Vagina (tissue), 2 donors: ENCODE data around the gene NALCN. TPM values are rescaled to one million over a fixed set of nuclear protein-coding genes. Genes with fewer than 3 reads are reported as not detected.

Experiments used
- DNase-seq, 2 donors: peaks; one replicate each; pipeline ENCODE4 v3.0.0-alpha.2; 2017; ENCODE audit errors: extremely low spot score in 2 of 2
- H3K27ac ChIP-seq: fragments of 200-600 bp; sonication (generic); one replicate; pipeline ENCODE4 v1.5.1; 2019
- H3K27me3 ChIP-seq: fragments of 200-600 bp; sonication (generic); one replicate; pipeline ENCODE4 v1.5.1; 2019
- H3K36me3 ChIP-seq, 2 donors: fragments of 200-600 bp; sonication (generic); one replicate each; pipeline ENCODE4 v1.5.1; 2017 to 2019
- H3K4me1 ChIP-seq: fragments of 200-600 bp; sonication (generic); one replicate; pipeline ENCODE4 v1.5.1; 2019
- H3K4me3 ChIP-seq, 2 donors: fragments of 200-600 bp; sonication (generic); 1 replicate in 1 of 2; 2 replicates in 1 of 2; pipeline ENCODE4 v1.5.1; 2016 to 2019
- H3K9me3 ChIP-seq: fragments of 200-600 bp; sonication (generic); one replicate; pipeline ENCODE4 v1.5.1; 2019
- CTCF ChIP-seq, 3 experiments: fragments of 450-650 bp in 2 of 3; fragments of 200-600 bp in 1 of 3; sonication (generic) in 1 of 3; IDR thresholded peaks; one replicate each; pipeline ENCODE4 v1.5.1; 2017 to 2019; ENCODE audit warnings: antibody characterized with exemption in 3 of 3, mild to moderate bottlenecking in 2 of 3, moderate library complexity in 2 of 3
- POLR2A ChIP-seq, 2 donors: fragments of 450-650 bp; IDR thresholded peaks; one replicate each; pipeline ENCODE4 v1.6.1; 2017; ENCODE audit warnings: antibody characterized with exemption in 2 of 2, mild to moderate bottlenecking in 2 of 2, moderate library complexity in 2 of 2
- POLR2AphosphoS5 ChIP-seq, 2 donors: sonication (generic); formaldehyde crosslinking; IDR thresholded peaks; one replicate each; pipeline ENCODE4 v1.9.0; 2017; ENCODE audit warnings: antibody characterized with exemption in 2 of 2, mild to moderate bottlenecking in 2 of 2, low read depth in 1 of 2; ENCODE audit not compliant: insufficient read depth in 1 of 2
- intact Hi-C: fragments of 100-400 bp; cut with DNase I; formaldehyde crosslinking; loops from one replicate; pipeline ENCODE4 v1.15.1; 2023
- total RNA-seq: library from RNA; depleted of rRNA; stranded (reverse); fragments of >200 nt; gene quantifications from one replicate; pipeline ENCODE4 v1.2.3, GENCODE V29; 2016

Gene NALCN
- total RNA-seq, 1 donor from 2014 or later, result 1.7 TPM

GRCh38 chr13:101026736-101027398 is 389.4 kb downstream of the NALCN start:
- no peaks in the 10 kb centered on the region for H3K9me3 ChIP-seq
- no peak overlapping the region for H3K27ac ChIP-seq
- intact Hi-C loops, result no loop called here
- H3K36me3 ChIP-seq, result no peaks in the 10 kb centered on the region
- no peak for DNase-seq
- no peak for TF ChIP-seq POLR2AphosphoS5 (IDR thresholded peaks at IDR 0.05; ENCODE audit: insufficient read depth in 1 of 2, low read depth in 1 of 2)
- no peak for TF ChIP-seq POLR2A (IDR thresholded peaks at IDR 0.05)
- no peak for TF ChIP-seq CTCF (IDR thresholded peaks at IDR 0.05)
- H3K4me1 ChIP-seq, result no peaks in the 10 kb centered on the region
- H3K27me3 ChIP-seq, result no peaks in the 10 kb centered on the region
- no peak overlapping the region for H3K4me3 ChIP-seq

DNA sequence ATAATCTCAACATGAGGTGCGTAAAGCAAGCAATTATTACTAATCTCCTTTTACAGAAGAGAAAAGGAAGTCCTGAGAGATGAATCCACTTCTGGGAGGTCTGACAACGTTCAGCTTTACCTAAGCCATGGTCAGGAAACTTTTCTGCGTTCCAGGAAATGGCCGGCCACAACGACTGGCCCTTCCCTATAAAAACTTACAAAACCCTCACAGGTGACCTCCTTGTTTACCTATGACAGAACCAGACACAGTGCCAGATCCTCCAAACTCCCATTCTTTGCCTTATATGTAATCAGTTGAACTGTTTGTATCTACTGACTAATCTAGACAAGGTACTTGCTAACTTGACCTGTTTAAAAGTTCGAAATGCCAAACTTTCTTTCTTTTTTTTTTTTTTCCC is 390.0 kb downstream of the NALCN start:
- TF ChIP-seq CTCF (IDR thresholded peaks at IDR 0.05), result no peak
- TF ChIP-seq POLR2AphosphoS5 (IDR thresholded peaks at IDR 0.05; ENCODE audit: insufficient read depth in 1 of 2, low read depth in 1 of 2), result no peak
- no peak for TF ChIP-seq POLR2A (IDR thresholded peaks at IDR 0.05)

GRCh38 chr13:101025925-101026324 is 390.4 kb downstream of the NALCN start:
- no peak overlapping the region for H3K27ac ChIP-seq
- H3K9me3 ChIP-seq, result no peaks in the 10 kb centered on the region
- intact Hi-C loops, result no loop called here
- no peaks in the 10 kb centered on the region for H3K27me3 ChIP-seq
- no peak for DNase-seq
- H3K4me3 ChIP-seq, result no peak overlapping the region
- TF ChIP-seq POLR2AphosphoS5 (IDR thresholded peaks at IDR 0.05; ENCODE audit: insufficient read depth in 1 of 2, low read depth in 1 of 2) (no peak), POLR2A (IDR thresholded peaks at IDR 0.05) (no peak), CTCF (IDR thresholded peaks at IDR 0.05) (no peak)
- no peaks in the 10 kb centered on the region for H3K4me1 ChIP-seq
- no peaks in the 10 kb centered on the region for H3K36me3 ChIP-seq

More for the DNA sequence above, 390.0 kb downstream of the NALCN start:
- no peak overlapping the region for H3K4me3 ChIP-seq
- H3K27me3 ChIP-seq, result no peaks in the 10 kb centered on the region
- no peaks in the 10 kb centered on the region for H3K4me1 ChIP-seq
- no peak for DNase-seq
- no peaks in the 10 kb centered on the region for H3K36me3 ChIP-seq
- no peaks in the 10 kb centered on the region for H3K9me3 ChIP-seq
- H3K27ac ChIP-seq, result no peak overlapping the region
- intact Hi-C loops, result no loop called here

- no peak for DNase-seq
- Histone ChIP-seq H3K4me3 (no peak overlapping the region), H3K27me3 (no peaks in the 10 kb centered on the region), H3K4me1 (no peaks in the 10 kb centered on the region), H3K9me3 (no peaks in the 10 kb centered on the region), H3K36me3 (no peaks in the 10 kb centered on the region), H3K27ac (no peak overlapping the region)
- intact Hi-C loops, result no loop called here
- TF ChIP-seq POLR2AphosphoS5 (IDR thresholded peaks at IDR 0.05; ENCODE audit: insufficient read depth in 1 of 2, low read depth in 1 of 2) (no peak), CTCF (IDR thresholded peaks at IDR 0.05) (no peak), POLR2A (IDR thresholded peaks at IDR 0.05) (no peak)
These were observed 390.8 kb downstream of the NALCN start for GRCh38 chr13:101025519-101025918.

DNA sequence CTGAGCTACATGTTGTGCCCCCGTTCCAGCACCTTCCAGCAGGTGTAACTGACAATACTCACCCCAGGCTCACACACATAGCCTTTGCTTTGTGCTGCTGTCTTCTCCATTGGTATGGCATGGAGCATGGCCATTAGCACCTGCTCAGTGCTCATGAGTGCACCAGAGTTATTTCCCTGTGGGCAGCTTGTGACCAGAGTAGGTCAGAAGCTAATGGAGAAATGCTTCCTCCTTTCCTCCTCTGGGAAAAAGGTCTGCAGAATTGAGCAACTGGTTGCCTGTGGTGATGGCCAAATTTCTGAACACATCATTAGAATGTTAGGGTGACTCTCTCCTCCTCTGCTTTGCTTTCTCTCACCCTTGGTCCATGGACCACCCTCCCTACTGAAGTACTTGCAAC is 397.2 kb downstream of the NALCN start:
- Histone ChIP-seq H3K4me3 (no peak overlapping the region), H3K27ac (no peak overlapping the region), H3K4me1 (no peaks in the 10 kb centered on the region), H3K27me3 (no peaks in the 10 kb centered on the region), H3K36me3 (no peaks in the 10 kb centered on the region), H3K9me3 (no peaks in the 10 kb centered on the region)
- no peak for DNase-seq
- intact Hi-C loops, result no loop called here
- TF ChIP-seq CTCF (IDR thresholded peaks at IDR 0.05) (no peak), POLR2A (IDR thresholded peaks at IDR 0.05) (no peak), POLR2AphosphoS5 (IDR thresholded peaks at IDR 0.05; ENCODE audit: insufficient read depth in 1 of 2, low read depth in 1 of 2) (no peak)
